GM13977 (cell line): ENCODE measurements around the gene SETD7.

Experiments used
- DNase-seq: peaks from one replicate; pipeline ENCODE4 v3.0.0; 2012; ENCODE audit warnings: low spot score
- CTCF ChIP-seq: IDR thresholded peaks from 2 replicates; pipeline ENCODE4 v1.5.1; 2012; ENCODE audit warnings: mild to moderate bottlenecking, control low read depth; ENCODE audit not compliant: insufficient read depth; ENCODE audit errors: extremely low read depth, missing control alignments
- in situ Hi-C: fragments of 300-500 bp; cut with MboI; formaldehyde crosslinking; loops from one replicate; pipeline ENCODE4 v1.12.0; 2022; ENCODE audit warnings: low sequenced_read_pairs, low pct_unique_long_range_greater_than_20kb, mixed read lengths, inconsistent platforms; ENCODE audit not compliant: unreplicated experiment

SETD7 gene

GRCh38 chr4:139556071-139556723 lies at the start of gene SETD7:
Gene SETD7, minus strand, starts transcription at chr4:139556219. Its CDS starts 82 bp downstream, at chr4:139556137.
- peak; percentile 64 for DNase-seq
- in situ Hi-C loops, result no loop called here
- no peak for TF ChIP-seq CTCF

- in situ Hi-C loops, result loop anchor here (25.0 kb wide), 1 partner anchor 657 kb away; no protein-coding TSS in a partner anchor
- DNase-seq, result no peak
Observed at GRCh38 chr4:139605516-139605915, 49.5 kb upstream of the SETD7 start.

GRCh38 chr4:139603576-139604410 lies 47.8 kb upstream of the SETD7 start:
- TF ChIP-seq CTCF, result peak; percentile 60
- in situ Hi-C loops, result loop anchor here (25.0 kb wide), 1 partner anchor 659 kb away; no protein-coding TSS in a partner anchor
- DNase-seq, result peak; percentile 45

More at GRCh38 chr4:139605516-139605915, 49.5 kb upstream of the SETD7 start:
- TF ChIP-seq CTCF, result no peak

- DNase-seq, result no peak
- in situ Hi-C loops, result loop anchor here (25.0 kb wide), 1 partner anchor 659 kb away; no protein-coding TSS in a partner anchor
- no peak for TF ChIP-seq CTCF
Observed at GRCh38 chr4:139602776-139603360, 46.8 kb upstream of the SETD7 start.

GRCh38 chr4:139600662-139601061 lies 44.6 kb upstream of the SETD7 start:
- in situ Hi-C loops, result loop anchor here (25.0 kb wide), 1 partner anchor 662 kb away; no protein-coding TSS in a partner anchor
- no peak for DNase-seq
- TF ChIP-seq CTCF, result no peak
